ENCODE measurements around the gene LEF1. TPM values are rescaled to one million over a fixed set of nuclear protein-coding genes. Genes with fewer than 3 reads are reported as not detected.

Gene LEF1
- total and polyA plus RNA-seq, 2 of the 8 experiments (the other 6 are each of a cell fraction or from before 2014, with no cell fraction given): 2.6 to 5.2 TPM

GRCh38 chr4:108114503-108114902 is 54.2 kb downstream of the LEF1 start (continued):
- TF ChIP-seq MAFK (IDR thresholded peaks at IDR 0.05; ENCODE audit: low read depth, low read length) (no peak), CEBPB (IDR thresholded peaks at IDR 0.05; ENCODE audit: low read depth, low read length) (no peak), KDM5A (IDR thresholded peaks at IDR 0.05; ENCODE audit: low read length) (no peak), SP4 (IDR thresholded peaks at IDR 0.05; ENCODE audit: low read length) (no peak)

Measured in H1 (cell line).